Measurements from ENCODE around the gene FBXO30. TPM values are rescaled to one million over a fixed set of nuclear protein-coding genes. Genes with fewer than 3 reads are reported as not detected.

Gene FBXO30
- total and polyA plus RNA-seq, 9 of the 15 experiments (the other 6 are each of a cell fraction or from before 2014, with no cell fraction given): 3.6 to 12.8 (median 7.1) TPM

DNA sequence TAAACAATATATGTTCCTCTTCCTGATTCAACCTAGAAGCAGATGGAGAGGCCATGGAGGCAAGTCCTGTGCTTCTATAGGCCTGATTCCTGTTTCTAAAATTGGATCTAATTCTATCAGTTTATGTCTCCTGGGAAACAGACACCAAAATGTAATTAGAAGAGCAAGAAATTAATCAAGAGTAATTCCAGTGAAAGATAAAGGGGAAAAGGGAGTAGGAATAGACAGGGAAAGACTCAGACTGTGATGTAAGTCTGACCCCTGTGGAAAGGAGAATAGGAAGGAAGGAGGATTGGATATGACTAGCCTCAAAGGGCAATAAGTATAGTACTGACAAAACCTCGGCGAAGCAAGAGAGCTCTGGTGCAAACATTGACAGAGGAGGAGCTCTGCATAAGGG lies 33.9 kb upstream of the FBXO30 start (continued):
- TF ChIP-seq HDAC1 (IDR thresholded peaks at IDR 0.05): no peak

DNA sequence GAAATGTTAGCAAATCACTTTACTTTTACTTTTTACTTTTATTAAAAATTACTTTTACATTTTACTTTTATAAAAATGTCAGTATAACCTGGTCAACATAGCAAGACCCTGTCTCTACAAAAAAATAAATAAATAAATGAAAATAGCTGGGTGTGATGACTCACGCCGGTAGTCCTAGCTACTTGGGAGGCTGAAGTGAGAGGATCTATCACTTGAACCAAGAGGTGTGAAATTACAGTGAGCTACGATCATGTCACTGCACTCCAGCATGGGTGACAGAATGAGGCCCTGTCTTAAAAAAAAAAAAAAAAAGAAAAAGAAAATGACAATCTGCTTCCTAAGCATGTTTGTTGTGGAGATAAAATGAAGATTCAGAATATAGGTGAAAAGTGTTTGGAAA lies 31.0 kb upstream of the FBXO30 start:
- Histone ChIP-seq H3K36me3 (ENCODE audit: control insufficient read depth, insufficient read depth, low read length) (no peaks in the 10 kb centered on the region), H3K9ac (ENCODE audit: insufficient read depth in 1 of 2, low read depth in 2 of 2, low read length in 2 of 2) (no peak overlapping the region), H3K27ac (ENCODE audit: extremely low read depth, low read depth, low read length) (no peak overlapping the region), H2AFZ (ENCODE audit: low read depth, low read length) (no peak overlapping the region), H3K79me2 (ENCODE audit: control insufficient read depth, insufficient read depth, low read length) (no peaks in the 10 kb centered on the region), H3K4me3 (no peak overlapping the region), H4K20me1 (replicated peaks; ENCODE audit: control insufficient read depth, insufficient read depth, low read length) (no peaks in the 10 kb centered on the region), H3K27me3 (ENCODE audit: control insufficient read depth in 2 of 2, insufficient read depth in 2 of 2, low read length in 2 of 2) (no peaks in the 10 kb centered on the region), H3K9me3 (replicated peaks; ENCODE audit: control insufficient read depth, insufficient read depth, low read depth, low read length) (no peaks in the 10 kb centered on the region), H3K4me2 (ENCODE audit: insufficient read depth, low read length) (no peak overlapping the region), H3K9me1 (ENCODE audit: control insufficient read depth, insufficient read depth, low read length) (no peaks in the 10 kb centered on the region), H3K4me1 (replicated peaks in 1 of 2; ENCODE audit: control insufficient read depth in 2 of 2, insufficient read depth in 2 of 2, low read length in 2 of 2) (no peaks in the 10 kb centered on the region)
- intact Hi-C loops (cut with micrococcal nuclease) (no loop called here), in situ Hi-C loops (cut with MboI) (no loop called here)
- CTCF ChIA-PET (ENCODE audit: low intra/inter-chr PET ratio): no interaction called here
- ATAC-seq (no peak), FAIRE-seq (no peak), DNase-seq (ENCODE audit: extremely low read depth in 1 of 4, low spot score in 3 of 4) (peak in 1 of 4 experiments; percentile 12)
- 49% methylated on average over 3 of the region's 3 CpGs for WGBS (ENCODE audit: insufficient coverage, low coverage, missing lambda C conversion rate)
- POLR2A ChIA-PET: no interaction called here
- BruUV-seq (replicated peaks): no TSS peak
- TF ChIP-seq ZNF316 (IDR thresholded peaks at IDR 0.05): peak; percentile 33; the same call in 1 of the 2 replicates
- TF ChIP-seq CHCHD3 (CRISPR knock-in tag; IDR thresholded peaks at IDR 0.05): no peak
- TF ChIP-seq ZNF384 (IDR thresholded peaks at IDR 0.05; ENCODE audit: low read depth, low read length): 0 out of 2 replicates have a peak, but pooled peaks have one; percentile 9
- TF ChIP-seq SAP30 (IDR thresholded peaks at IDR 0.05; ENCODE audit: borderline replicate concordance, insufficient read depth, low read depth, low read length, poor library complexity, severe bottlenecking): no peak

All from K562 (cell line).